ENCODE data around the gene CHRM1. TPM values are rescaled to one million over a fixed set of nuclear protein-coding genes. Genes with fewer than 3 reads are reported as not detected.

The CHRM1 gene
- total RNA-seq, 1 donor from 2014 or later: not detected

DNA sequence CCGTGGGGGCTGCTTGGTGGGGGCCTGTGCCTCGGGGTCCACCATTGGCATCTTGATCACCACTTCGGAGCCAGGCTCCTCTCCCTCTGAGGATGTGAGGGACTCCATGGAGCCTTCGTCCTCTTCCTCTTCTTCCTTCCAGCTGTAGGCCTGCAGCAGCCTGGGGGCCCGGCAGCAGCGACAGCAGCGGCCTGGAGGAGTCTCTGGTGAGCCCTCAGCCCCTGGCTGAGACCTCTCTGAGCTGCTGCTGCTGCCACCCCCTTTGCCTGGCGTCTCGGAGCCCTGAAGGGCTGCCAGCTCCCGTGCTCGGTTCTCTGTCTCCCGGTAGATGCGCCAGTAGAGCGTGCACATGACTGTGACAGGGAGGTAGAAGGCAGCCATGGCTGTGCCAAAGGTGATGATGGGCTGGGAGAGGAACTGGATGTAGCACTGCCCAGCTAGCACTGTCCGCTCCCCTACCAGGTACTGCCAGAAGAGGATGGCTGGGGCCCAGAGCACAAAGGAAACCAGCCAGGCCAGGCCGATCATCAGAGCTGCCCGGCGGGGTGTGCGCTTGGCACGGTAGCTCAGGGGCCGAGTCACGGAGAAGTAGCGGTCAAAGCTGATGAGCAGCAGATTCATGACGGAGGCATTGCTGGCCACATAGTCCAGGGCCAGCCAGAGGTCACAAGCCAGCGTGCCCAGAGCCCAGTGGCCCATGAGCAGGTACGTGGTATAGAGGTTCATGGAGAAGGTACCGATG lies 10.9 kb downstream of the CHRM1 start:
- H3K27ac Mint-ChIP-seq (ENCODE audit: unreplicated experiment): peak overlapping the region; percentile 61
- TF ChIP-seq, protein P1, sequence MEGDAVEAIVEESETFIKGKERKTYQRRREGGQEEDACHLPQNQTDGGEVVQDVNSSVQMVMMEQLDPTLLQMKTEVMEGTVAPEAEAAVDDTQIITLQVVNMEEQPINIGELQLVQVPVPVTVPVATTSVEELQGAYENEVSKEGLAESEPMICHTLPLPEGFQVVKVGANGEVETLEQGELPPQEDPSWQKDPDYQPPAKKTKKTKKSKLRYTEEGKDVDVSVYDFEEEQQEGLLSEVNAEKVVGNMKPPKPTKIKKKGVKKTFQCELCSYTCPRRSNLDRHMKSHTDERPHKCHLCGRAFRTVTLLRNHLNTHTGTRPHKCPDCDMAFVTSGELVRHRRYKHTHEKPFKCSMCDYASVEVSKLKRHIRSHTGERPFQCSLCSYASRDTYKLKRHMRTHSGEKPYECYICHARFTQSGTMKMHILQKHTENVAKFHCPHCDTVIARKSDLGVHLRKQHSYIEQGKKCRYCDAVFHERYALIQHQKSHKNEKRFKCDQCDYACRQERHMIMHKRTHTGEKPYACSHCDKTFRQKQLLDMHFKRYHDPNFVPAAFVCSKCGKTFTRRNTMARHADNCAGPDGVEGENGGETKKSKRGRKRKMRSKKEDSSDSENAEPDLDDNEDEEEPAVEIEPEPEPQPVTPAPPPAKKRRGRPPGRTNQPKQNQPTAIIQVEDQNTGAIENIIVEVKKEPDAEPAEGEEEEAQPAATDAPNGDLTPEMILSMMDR (IDR thresholded peaks at IDR 0.05; ENCODE audit: unreplicated experiment): no peak
- H3K4me1 Mint-ChIP-seq (ENCODE audit: unreplicated experiment): peaks cover 44% of the 10 kb centered on the region
- no peaks in the 10 kb centered on the region for H3K9me3 Mint-ChIP-seq (ENCODE audit: unreplicated experiment)
- H3K27me3 Mint-ChIP-seq (ENCODE audit: unreplicated experiment): no peaks in the 10 kb centered on the region
- no peaks in the 10 kb centered on the region for H3K36me3 Mint-ChIP-seq (ENCODE audit: low read depth, unreplicated experiment)
- DNase-seq (ENCODE audit: low spot score): no peak
- H3K4me3 Mint-ChIP-seq (ENCODE audit: unreplicated experiment): peak overlapping the region; percentile 42

DNA sequence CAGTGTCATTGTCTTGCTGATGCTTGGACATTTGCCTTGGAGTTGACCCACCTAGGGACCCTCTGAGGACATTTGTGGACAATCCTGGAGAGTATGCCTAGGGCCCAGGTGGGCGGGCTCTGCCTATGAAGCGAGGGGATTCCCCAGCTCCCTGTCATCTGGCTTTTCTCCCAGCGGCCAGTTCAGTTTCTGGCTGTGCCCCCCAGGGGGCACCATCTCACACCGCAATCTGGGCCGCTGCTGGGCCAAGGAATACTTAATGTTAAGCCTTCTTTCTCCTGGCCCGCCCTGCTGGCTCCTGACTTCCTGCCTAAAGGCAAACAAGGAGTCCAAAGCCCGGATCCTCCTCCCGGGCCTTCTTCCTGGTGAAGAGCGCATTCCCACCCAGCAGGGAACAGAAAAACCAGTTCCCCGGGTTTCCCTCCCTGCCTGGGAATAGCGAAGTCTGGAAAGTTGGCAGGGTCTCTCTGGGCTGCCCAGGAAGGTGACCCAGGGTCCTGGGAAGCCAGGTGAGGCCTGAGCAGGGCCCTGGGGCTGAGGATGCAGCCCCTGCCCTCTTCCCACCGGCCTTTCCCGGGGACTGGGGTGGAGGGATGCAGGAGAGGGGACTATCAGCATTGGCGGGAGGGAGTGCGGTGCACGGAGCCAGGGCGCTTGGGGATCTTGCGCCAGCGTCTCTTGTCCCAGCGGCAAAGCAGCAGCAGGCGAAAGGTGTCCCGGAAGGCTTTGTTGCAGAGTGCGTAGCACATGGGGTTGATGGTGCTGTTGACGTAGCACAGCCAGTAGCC lies 11.9 kb downstream of the CHRM1 start:
- Mint-ChIP-seq H3K36me3 (ENCODE audit: low read depth, unreplicated experiment) (peaks cover under 1% of the 10 kb centered on the region), H3K9me3 (ENCODE audit: unreplicated experiment) (no peaks in the 10 kb centered on the region), H3K27ac (ENCODE audit: unreplicated experiment) (no peak overlapping the region), H3K4me1 (ENCODE audit: unreplicated experiment) (peaks cover 47% of the 10 kb centered on the region), H3K27me3 (ENCODE audit: unreplicated experiment) (no peaks in the 10 kb centered on the region), H3K4me3 (ENCODE audit: unreplicated experiment) (no peak overlapping the region)
- peak; percentile 84 for DNase-seq (ENCODE audit: low spot score)
- TF ChIP-seq, protein P1 (IDR thresholded peaks at IDR 0.05; ENCODE audit: unreplicated experiment): peak; percentile 75

DNA sequence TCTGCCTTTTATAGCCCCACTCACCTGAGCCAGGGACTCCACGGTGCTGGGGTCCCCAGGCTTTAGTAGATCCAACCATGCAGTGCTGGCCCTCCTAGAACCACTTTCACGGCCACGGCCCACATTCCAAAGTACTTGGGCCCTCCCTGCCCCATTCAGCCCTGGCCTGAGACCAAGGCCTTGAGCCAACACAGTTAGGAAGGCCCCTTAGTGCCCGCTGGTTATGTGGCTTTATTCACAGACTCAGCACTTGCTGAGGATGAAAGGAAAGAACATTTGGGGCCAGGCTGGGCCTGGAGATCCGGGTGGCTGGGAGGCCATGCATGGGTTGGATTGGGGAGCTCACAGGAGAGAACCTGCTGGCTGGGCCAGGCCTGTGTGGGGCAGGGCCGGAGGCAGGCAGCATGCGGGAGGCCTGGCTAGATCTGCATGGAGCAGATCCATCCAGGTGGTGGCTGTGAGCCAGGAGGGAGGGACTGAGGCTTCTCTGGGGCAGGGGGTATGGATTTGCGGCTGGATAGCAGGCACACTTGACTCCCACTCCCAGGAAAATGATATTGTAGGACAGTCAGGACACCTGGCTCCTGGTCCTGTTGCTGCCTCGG lies 12.6 kb downstream of the CHRM1 start:
- DNase-seq (ENCODE audit: low spot score): no peak
- H3K4me1 Mint-ChIP-seq (ENCODE audit: unreplicated experiment): peaks cover 50% of the 10 kb centered on the region
- TF ChIP-seq, protein P1 (IDR thresholded peaks at IDR 0.05; ENCODE audit: unreplicated experiment): no peak
- no peaks in the 10 kb centered on the region for H3K9me3 Mint-ChIP-seq (ENCODE audit: unreplicated experiment)
- H3K4me3 Mint-ChIP-seq (ENCODE audit: unreplicated experiment): peak overlapping the region; percentile 82
- H3K27ac Mint-ChIP-seq (ENCODE audit: unreplicated experiment): no peak overlapping the region
- H3K27me3 Mint-ChIP-seq (ENCODE audit: unreplicated experiment): no peaks in the 10 kb centered on the region
- peaks cover 4% of the 10 kb centered on the region for H3K36me3 Mint-ChIP-seq (ENCODE audit: low read depth, unreplicated experiment)

DNA sequence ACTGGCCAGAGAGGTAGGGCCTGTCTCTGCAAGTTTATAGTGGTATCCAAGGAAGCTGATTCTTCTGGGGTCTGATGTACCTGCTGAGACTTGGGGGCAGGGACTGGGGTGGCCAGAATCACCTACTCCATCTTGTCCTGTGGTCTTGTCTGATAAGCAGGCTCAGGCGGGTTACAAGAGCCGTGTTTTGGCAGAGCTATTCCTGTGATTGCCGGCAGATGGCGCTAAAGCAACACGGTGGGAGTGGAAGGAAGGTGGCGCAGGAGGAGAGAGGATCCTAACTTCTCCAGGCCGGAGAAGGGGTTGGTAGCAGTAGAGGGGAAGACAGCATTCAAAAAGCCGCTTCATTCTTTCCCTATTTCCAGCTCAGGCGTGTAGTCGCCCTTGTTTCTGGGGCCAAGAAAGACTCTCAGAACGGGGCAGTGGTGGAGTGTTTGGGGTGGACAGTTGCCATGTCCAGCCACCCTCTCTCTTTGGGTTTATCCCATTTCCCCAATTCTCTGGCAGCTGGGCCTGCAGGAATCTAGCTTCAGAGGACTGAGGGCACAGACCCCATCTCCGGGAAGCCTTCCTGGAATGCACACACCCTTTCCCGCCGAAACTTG lies 15.1 kb downstream of the CHRM1 start:
- no peak overlapping the region for H3K4me3 Mint-ChIP-seq (ENCODE audit: unreplicated experiment)
- H3K27ac Mint-ChIP-seq (ENCODE audit: unreplicated experiment): peak overlapping the region; percentile 27

More for the DNA sequence above, 15.1 kb downstream of the CHRM1 start:
- Mint-ChIP-seq H3K4me1 (ENCODE audit: unreplicated experiment) (peaks cover 38% of the 10 kb centered on the region), H3K27me3 (ENCODE audit: unreplicated experiment) (no peaks in the 10 kb centered on the region), H3K36me3 (ENCODE audit: low read depth, unreplicated experiment) (peaks cover 4% of the 10 kb centered on the region), H3K9me3 (ENCODE audit: unreplicated experiment) (no peaks in the 10 kb centered on the region)
- peak; percentile 91 for DNase-seq (ENCODE audit: low spot score)
- TF ChIP-seq, protein P1 (IDR thresholded peaks at IDR 0.05; ENCODE audit: unreplicated experiment): peak; percentile 94
